Frontal cortex (tissue), 4 donors: ENCODE data around the gene OR52D1. TPM values are rescaled to one million over a fixed set of nuclear protein-coding genes. Genes with fewer than 3 reads are reported as not detected.

Experiments used
- DNase-seq, 2 donors: peaks; one replicate each; pipeline ENCODE4 v3.0.0; 2012; ENCODE audit warnings: low spot score in 2 of 2
- FAIRE-seq: peaks from 2 replicates; lab custom pipeline; 2012; peaks lifted over from hg19 to GRCh38; lab: Jason Lieb, UNC
- total RNA-seq: library from RNA; depleted of rRNA; stranded (reverse); fragments of >200 nt; gene quantifications from one replicate; pipeline ENCODE4 v1.2.3, GENCODE V29; 2014
- donor health status: control.
- donor health status: control.
- donor health status: control.

OR52D1 gene
- total RNA-seq, 1 donor from 2014 or later, result not detected

DNA sequence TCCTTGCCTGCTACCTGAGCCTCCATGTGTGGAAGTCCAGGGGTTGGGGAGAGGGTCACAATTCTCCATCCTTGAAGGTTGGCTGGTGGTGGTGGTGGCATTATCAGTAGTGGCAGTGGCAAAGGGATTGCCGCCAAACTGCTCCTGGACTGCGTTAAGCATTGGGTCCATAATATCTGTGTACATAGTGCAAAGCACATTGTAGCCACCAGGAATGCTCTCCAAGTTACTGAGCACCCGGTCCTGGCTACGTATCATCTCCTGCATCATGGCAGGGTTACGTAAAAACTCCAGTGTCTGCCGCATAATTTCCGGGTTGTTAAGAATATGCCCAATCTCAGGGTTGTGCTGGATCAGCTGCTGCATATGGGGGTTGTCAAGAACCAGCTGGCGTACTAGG, 20.1 kb downstream of the OR52D1 start:
- FAIRE-seq (no peak), DNase-seq (no peak)

DNA sequence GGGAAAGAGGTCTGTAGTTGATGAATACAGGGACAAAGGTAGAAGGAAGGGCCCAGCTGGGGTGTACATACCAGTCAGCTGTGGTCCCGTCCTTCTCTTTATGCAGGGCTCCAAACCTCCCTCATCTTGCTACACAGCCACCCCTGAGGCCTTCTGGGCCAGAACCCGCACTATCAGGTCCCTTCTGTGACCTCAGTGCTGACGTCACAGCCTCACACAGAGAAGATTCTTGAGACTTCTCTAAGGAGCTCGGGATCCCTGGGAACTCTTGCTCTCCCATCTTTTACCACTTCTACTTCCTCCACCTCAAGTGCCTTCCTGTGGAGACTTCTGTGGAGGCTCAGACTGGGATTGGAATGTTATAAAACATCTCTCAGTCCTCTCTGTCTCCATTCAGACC, 21.3 kb downstream of the OR52D1 start, which contains the start of gene UBQLN3:
TSS of gene UBQLN3 (minus strand) at position 155 of the 400 bp plus-strand sequence. CDS start 399 bp downstream, outside the sequence.
- no peak for DNase-seq
- FAIRE-seq, result no peak

DNA sequence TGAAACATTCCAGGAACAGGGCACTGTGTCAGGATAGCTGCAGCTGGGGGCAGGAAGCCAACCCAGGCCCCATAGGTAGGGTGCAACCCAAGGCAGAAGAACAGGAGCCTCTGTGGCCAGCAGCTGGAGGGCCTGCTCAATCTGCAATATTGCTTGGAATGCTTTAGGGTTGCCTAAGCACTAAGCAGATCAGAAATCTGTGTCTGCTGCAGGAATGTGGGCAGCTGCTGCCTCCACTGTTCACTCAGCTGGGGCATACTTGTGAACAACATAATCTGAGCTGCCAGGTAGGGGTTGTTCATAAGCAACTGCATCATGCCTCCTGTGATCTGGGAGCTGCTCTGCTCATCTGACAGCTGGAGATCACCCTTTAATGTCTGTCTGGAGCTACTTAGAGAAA, 26.4 kb downstream of the OR52D1 start:
- DNase-seq, result no peak
- FAIRE-seq, result no peak

DNA sequence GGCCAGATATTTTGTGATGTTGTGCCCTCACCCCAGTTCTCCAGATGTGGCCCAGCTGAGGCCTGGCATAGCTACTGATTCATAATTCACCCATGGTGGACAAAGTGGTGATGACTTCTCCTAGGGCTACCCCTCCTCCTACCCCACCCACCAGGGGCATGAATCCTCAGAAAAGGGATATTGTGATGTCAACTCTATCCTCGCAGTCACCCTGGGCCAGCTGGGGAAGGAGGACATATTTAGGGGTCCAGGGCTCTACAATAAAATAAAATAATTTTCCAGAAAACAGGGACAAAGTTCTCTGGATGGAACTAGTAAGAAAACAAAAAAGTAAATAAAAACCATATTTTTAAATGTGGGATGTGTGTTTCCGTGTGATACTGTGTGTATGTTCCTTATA, 28.1 kb downstream of the OR52D1 start, which contains the start of gene UBQLNL:
TSS of gene UBQLNL (minus strand) at position 101 of the 400 bp plus-strand sequence. CDS start 258 bp downstream, outside the sequence.
- no peak for DNase-seq
- no peak for FAIRE-seq

DNA sequence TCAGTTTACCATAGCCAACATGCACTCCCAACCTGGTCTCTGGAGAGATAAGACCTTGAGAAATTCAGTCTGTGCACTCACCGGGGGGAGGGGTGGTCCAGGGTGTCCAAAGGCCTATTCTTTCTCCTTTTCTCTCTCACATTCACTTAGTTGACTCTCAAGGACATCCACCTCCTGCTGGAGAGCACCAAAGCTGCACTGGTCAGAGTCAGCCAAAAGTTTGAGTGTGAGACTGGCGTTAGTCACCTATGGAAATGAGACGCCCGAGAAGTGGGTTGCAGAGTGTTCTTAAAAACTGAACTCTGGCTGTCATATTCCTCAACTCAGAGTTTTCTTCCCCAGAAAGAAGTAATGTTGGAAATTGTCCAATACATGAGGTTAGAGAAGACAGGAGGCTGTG, 33.1 kb downstream of the OR52D1 start:
- FAIRE-seq, result no peak

DNA sequence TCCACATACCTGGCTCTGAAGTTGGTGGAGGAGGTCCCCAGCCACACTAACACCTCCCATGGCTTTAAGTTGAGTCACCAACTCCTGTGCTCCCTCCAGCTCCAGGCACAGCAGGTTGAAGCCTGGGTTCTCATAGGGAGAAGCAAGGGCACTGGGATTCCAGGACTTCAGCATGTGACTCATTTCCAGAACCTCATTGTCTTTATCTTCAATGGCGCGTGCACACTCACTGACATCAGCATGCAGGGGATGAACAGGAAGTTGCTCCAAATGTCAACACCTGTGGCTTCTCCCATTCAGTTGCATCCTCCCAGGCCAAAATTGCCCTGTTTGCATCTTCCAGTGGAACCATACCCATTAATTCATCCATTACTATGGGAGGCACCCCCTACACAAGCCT, 33.8 kb downstream of the OR52D1 start:
- DNase-seq (no peak), FAIRE-seq (no peak)

More for the DNA sequence above, 33.1 kb downstream of the OR52D1 start:
- DNase-seq, result no peak

DNA sequence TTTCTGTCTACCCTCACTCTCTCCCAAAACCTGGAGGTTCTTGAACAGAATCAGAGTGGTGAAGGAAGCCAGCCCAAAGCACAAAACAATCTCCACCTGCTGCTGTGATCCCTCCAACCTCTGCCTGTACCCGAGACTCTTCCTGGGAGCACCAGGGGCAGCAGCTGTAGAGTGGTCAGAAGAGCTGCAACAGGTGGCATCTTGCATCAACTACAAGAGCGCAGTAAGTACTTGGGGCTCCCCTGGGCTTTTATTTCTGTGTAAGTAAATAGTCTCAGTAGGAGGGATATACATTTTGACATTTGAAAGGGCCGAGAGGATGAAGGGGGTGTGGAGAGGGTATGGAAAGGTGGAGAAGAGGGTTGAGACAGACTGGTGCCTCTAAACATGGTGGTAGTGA, 36.3 kb downstream of the OR52D1 start:
- FAIRE-seq (no peak), DNase-seq (no peak)

DNA sequence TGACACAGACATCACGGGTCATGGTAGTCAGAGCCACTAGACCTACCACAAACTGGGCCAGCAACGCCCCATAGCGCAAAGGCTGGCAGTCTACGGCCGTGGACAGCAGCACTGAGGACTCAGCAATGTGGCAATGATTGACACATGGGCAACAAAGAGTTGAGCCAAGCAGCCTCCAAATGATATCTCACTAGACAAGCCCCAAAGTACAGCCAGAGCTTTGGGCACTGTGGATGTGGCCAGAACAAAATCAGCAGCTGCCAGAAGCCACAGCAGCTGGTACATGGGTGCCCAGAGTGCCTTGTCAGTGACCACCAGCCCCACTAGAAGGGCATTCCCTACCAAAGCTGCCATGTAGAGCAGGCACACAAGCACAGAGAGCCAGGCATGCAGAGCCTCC, 39.2 kb downstream of the OR52D1 start:
- FAIRE-seq, result no peak
- DNase-seq, result no peak

DNA sequence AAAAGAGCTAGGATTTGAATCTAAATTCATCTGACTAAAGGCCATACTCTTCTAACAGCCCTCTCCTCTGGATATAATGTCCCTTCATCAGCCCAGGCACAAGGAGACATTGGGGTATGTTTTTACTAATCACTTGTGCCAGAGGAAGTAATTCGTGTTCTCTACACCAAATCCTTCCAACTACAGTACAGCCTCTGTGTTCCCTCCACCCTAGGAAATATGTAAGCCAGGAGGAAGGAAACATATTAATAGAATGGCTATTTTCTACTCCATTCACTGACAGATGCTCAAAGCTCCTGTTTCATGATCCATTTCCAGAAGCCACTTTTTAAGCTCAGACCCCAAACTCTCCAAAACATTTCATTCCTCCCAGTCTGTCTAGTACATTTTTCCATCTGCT, 40.0 kb downstream of the OR52D1 start:
- no peak for FAIRE-seq
- no peak for DNase-seq

DNA sequence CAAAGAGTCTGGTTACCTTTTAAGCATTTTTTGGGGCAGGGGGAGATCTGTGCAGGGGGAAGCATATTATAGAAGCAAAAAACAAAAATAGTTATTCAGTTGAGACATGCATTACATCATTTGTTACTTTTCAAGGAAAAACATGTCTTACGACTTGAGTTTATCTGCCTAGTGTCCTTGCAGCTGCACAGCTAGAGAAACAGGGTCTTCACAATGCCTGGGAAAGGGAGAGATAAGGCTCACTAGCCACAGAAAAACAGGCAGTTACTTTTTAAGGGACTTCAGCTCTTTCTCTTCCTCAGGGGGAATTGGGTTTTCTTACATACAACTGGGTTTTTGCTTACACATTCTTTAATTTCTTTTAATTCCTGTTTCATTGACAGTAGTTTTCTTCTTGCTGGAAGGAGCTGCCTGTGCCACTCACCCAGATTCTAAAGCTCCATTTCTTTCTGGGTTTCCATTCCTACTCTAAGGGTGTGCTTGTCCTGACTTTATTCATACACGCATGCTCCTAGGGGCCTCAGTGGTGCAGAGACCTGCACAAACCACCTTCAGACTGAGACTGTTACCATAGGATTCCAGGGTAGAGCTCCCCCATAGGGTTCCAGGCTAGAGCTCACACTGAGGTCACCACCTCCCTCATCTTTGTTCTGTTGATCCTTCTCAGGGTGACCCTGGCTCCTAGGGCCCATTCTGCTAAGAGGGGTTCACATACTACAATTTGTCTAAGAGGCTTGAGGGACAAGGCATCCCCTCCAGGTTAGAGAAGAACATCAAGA, 42.8 kb downstream of the OR52D1 start:
- FAIRE-seq (no peak), DNase-seq (no peak)

DNA sequence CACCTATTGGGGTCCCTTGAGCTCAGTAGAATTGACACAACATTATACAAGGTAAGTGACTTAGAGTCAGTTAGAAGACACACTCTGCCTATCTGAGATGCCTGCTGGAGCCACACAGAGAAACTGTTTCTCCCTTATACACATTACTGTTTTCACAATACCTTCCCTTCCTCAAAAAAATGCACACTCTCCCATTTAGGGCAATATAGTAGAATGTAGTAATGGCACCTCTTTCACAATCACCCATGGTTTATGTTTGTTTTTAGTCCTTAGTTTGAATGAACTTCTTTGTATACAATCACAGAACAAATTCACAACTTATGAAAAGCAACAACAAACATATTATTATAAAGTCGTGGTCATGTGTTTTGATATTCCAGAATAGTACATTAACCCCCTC, 45.6 kb downstream of the OR52D1 start:
- FAIRE-seq (no peak), DNase-seq (no peak)

DNA sequence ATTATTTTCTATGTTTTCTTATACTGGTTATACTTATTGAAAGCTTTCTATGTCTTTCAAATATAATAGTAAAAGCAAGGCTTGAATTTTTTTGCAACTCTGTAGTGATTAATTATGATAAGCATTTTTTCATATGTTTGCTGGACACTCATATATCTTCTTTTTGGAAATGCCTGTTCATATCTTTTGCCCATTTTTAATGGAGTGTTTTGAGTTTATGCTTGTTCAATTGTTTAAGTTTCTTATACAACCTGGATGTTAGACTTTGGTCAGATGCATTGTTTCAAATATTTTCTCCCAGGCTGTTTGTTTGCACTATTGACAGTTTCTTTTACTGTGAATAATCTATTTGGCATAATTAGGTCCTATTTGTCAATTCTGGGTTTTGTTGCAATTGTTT, 48.0 kb downstream of the OR52D1 start:
- no peak for DNase-seq
- FAIRE-seq, result no peak

Other genes with a start within 250 kb of the OR52D1 start
- 2.0 TPM for gene HBG1, start 238.8 kb upstream of the OR52D1 start, total RNA-seq
- 2,646 TPM for gene HBG2, start 233.9 kb upstream of the OR52D1 start, total RNA-seq
- 15.1 TPM for gene HBE1, start 218.7 kb upstream of the OR52D1 start, total RNA-seq
- 0.41 TPM for gene OR51B4, start 186.7 kb upstream of the OR52D1 start, total RNA-seq
- gene OR51B2, start 164.4 kb upstream of the OR52D1 start, total RNA-seq, result 0.41 TPM
- 0.82 TPM for gene OR51B5, start 145.2 kb upstream of the OR52D1 start, total RNA-seq
- gene OR51B6, start 137.2 kb upstream of the OR52D1 start, total RNA-seq, result not detected
- not detected for gene OR51M1, start 104.9 kb upstream of the OR52D1 start, total RNA-seq
- not detected for gene OR51Q1, start 66.6 kb upstream of the OR52D1 start, total RNA-seq
- gene OR51I1, start 47.2 kb upstream of the OR52D1 start, total RNA-seq, result not detected
- not detected for gene OR51I2, start 39.4 kb upstream of the OR52D1 start, total RNA-seq
- under 0.01 TPM for gene UBQLN3, start 21.3 kb downstream of the OR52D1 start, total RNA-seq
- under 0.01 TPM for gene UBQLNL, start 28.0 kb downstream of the OR52D1 start, total RNA-seq
- gene OR52H1, start 59.9 kb downstream of the OR52D1 start, total RNA-seq, result 0.41 TPM
- gene OR52B6, start 92.2 kb downstream of the OR52D1 start, total RNA-seq, result not detected
- gene TRIM6, start 108.0 kb downstream of the OR52D1 start, total RNA-seq, result 0.41 TPM
- 1.6 TPM for gene TRIM34, start 136.3 kb downstream of the OR52D1 start, total RNA-seq
- gene TRIM5, start 196.4 kb downstream of the OR52D1 start, total RNA-seq, result 4.5 TPM
- gene TRIM22, start 201.1 kb downstream of the OR52D1 start, total RNA-seq, result 9.4 TPM
- not detected for gene OR56B1, start 247.8 kb downstream of the OR52D1 start, total RNA-seq